Measurements from ENCODE around the gene TMPRSS4. TPM values are rescaled to one million over a fixed set of nuclear protein-coding genes. Genes with fewer than 3 reads are reported as not detected.

Gene TMPRSS4
- total and polyA plus RNA-seq, 9 of the 15 experiments (the other 6 are each of a cell fraction or from before 2014, with no cell fraction given), result 4.0 to 10.0 (median 5.6) TPM

DNA sequence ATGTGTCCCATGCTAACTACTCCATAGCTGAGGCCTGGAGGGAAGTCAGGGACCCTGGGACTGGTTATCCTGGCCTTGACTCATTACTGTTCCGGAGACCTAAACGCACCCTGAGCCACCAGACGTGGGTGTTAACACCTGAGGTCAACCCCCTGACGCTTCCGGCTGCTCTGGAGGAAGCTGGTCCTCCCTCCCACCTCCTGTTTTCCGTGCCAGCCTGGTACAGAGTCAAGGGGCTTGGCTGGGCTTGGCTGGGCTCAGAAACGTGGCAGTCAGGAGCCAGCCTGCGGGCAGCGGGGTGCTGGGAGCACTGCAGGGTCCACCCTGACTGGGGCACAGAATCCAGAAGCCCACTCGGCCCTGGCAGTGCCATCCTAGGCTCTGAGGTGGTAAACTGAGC, 2.6 kb downstream of the TMPRSS4 start:
- Histone ChIP-seq H3K4me1 (replicated peaks in 1 of 2; ENCODE audit: control insufficient read depth in 2 of 2, insufficient read depth in 2 of 2, low read length in 2 of 2) (peaks cover 8 to 25% of the 10 kb centered on the region in 2 experiments; a peak in 4 of 5 replicates), H4K20me1 (replicated peaks; ENCODE audit: control insufficient read depth, insufficient read depth, low read length) (no peaks in the 10 kb centered on the region), H3K27me3 (ENCODE audit: control insufficient read depth in 2 of 2, insufficient read depth in 2 of 2, low read length in 2 of 2) (peaks cover 0 to 24% of the 10 kb centered on the region in 2 experiments; a peak in 3 of 5 replicates), H3K4me2 (ENCODE audit: insufficient read depth, low read length) (no peak overlapping the region), H2AFZ (ENCODE audit: low read depth, low read length) (no peak overlapping the region), H3K27ac (ENCODE audit: extremely low read depth, low read depth, low read length) (no peak overlapping the region), H3K36me3 (ENCODE audit: control insufficient read depth, insufficient read depth, low read length) (no peaks in the 10 kb centered on the region), H3K9ac (ENCODE audit: insufficient read depth in 1 of 2, low read depth in 2 of 2, low read length in 2 of 2) (no peak overlapping the region; a peak in 1 of 4 replicates), H3K79me2 (ENCODE audit: control insufficient read depth, insufficient read depth, low read length) (no peaks in the 10 kb centered on the region), H3K9me1 (ENCODE audit: control insufficient read depth, insufficient read depth, low read length) (no peaks in the 10 kb centered on the region), H3K9me3 (replicated peaks; ENCODE audit: control insufficient read depth, insufficient read depth, low read depth, low read length) (no peaks in the 10 kb centered on the region), H3K4me3 (no peak overlapping the region)
- ChIA-PET POLR2A (interaction anchor here (0.6 to 2.0 kb wide), 5 partner anchors 11 to 19 kb away, joined by 3 to 8 read pairs (median 3); no protein-coding TSS in a partner anchor), CTCF (ENCODE audit: low intra/inter-chr PET ratio) (no interaction called here)
- TF ChIP-seq TAF9B (IDR thresholded peaks at IDR 0.05; ENCODE audit: partially characterized antibody) (no peak), ZBTB1 (CRISPR knock-in tag; IDR thresholded peaks at IDR 0.05; ENCODE audit: borderline replicate concordance, low read depth) (no peak), EGR1 (conservative IDR thresholded peaks at IDR 0.05) (no peak), RFX5 (IDR thresholded peaks at IDR 0.05; ENCODE audit: low read depth, low read length) (no peak), ZNF586 (CRISPR knock-in tag; conservative IDR thresholded peaks at IDR 0.05) (no peak), CHCHD3 (CRISPR knock-in tag; IDR thresholded peaks at IDR 0.05) (no peak), GTF2E2 (tag; IDR thresholded peaks at IDR 0.05) (no peak), RB1 (IDR thresholded peaks at IDR 0.05; ENCODE audit: low read depth) (no peak)
- TF ChIP-seq, protein P1, sequence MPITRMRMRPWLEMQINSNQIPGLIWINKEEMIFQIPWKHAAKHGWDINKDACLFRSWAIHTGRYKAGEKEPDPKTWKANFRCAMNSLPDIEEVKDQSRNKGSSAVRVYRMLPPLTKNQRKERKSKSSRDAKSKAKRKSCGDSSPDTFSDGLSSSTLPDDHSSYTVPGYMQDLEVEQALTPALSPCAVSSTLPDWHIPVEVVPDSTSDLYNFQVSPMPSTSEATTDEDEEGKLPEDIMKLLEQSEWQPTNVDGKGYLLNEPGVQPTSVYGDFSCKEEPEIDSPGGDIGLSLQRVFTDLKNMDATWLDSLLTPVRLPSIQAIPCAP (CRISPR knock-in tag; IDR thresholded peaks at IDR 0.05; ENCODE audit: borderline replicate concordance), result no peak
- TF ChIP-seq, protein P2, sequence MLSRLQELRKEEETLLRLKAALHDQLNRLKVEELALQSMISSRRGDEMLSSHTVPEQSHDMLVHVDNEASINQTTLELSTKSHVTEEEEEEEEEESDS (CRISPR knock-in tag; IDR thresholded peaks at IDR 0.05), result no peak
- TF ChIP-seq, protein P3, sequence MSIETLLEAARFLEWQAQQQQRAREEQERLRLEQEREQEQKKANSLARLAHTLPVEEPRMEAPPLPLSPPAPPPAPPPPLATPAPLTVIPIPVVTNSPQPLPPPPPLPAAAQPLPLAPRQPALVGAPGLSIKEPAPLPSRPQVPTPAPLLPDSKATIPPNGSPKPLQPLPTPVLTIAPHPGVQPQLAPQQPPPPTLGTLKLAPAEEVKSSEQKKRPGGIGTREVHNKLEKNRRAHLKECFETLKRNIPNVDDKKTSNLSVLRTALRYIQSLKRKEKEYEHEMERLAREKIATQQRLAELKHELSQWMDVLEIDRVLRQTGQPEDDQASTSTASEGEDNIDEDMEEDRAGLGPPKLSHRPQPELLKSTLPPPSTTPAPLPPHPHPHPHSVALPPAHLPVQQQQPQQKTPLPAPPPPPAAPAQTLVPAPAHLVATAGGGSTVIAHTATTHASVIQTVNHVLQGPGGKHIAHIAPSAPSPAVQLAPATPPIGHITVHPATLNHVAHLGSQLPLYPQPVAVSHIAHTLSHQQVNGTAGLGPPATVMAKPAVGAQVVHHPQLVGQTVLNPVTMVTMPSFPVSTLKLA (conservative IDR thresholded peaks at IDR 0.05), result no peak
- in situ Hi-C loops (cut with MboI) (no loop called here), intact Hi-C loops (cut with micrococcal nuclease) (no loop called here)
- DNase-seq (ENCODE audit: extremely low read depth in 1 of 4, low spot score in 3 of 4), result no peak
- FAIRE-seq, result no peak
- no peak for ATAC-seq
- BruUV-seq (replicated peaks), result no TSS peak
- WGBS (ENCODE audit: insufficient coverage, low coverage, missing lambda C conversion rate), result 13% methylated on average over 9 of the region's 10 CpGs
